DMS53 treated with DMSO at 0.1 percent for 48 hours (cell line): Measurements from ENCODE around the gene ZNF354C.

Experiments
- DNase-seq: peaks from one replicate; lab custom pipeline; 2025; ENCODE audit not compliant: unreplicated experiment; lab: John Stamatoyannopoulos, UW

ZNF354C gene

DNA sequence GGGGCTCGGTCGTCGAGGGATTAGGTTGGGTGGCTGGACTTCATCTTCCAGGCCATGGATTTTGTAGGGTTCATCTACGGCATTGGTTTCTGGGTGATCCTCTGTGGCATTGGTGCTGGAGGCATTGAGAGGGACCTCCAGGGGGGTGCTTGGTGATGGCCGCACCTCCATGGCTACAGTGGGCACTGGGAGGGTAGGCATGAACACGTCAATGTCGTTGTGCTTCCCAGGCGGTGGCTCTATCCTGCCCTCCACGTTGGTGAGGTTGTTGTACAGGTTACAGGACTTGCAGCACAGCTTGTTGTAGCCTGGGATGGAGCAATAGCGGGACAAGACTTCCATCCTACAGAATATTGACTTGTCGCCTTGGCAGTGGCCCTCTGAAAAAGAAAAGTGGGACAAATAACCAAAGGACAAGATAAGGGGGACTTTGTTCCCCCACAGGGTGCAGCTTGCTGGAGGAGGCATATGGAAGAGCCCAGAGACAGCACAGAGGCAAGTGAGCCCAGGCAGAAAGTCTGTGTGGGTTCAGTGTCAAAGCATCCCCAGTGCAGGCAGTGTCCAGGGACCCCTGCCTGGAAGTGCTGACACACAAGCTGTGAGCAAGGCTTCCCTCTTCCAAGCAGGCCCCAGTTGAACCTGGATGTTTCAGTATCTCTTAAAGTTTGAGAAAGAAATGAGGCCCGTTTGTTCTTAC lies 53.9 kb downstream of the ZNF354C start:
- no peak for DNase-seq

DNA sequence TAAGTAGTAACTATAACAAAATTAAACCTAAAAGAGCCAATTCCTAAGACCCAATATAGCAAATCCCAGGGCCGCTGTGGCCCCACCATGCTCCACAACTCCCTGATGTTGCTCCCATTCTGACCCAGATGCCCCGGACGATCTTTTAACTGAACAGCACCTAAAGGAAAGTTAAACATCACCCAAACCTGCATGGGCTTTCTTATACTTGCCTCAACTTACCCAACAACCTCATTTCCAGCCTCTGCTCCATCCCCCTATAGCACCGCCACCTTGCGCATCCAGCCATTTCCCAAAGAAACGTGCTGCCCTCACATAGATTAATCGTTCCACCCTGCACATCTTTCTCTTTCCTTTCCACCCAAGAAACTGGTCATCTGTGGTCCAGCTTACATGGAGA lies 54.6 kb downstream of the ZNF354C start:
- no peak for DNase-seq

DNA sequence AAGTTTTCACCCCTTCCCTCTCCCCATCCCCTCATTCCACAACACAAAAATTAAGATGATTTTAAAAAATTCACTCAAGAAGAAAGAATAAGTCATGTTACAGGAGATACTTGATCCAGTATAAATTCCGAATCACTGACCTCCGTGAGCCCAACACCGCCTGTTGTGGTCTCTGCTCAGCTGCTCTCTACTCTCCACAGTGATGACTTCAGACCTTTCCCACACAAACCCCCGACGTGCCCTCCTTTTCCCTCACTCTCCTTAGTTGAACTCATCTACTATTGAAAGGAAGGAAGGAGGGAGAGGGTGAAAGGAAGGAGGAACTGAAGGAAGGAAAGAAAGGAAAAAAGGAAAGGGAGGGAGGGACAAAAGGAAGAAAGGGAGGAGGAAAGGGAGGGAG lies 55.1 kb downstream of the ZNF354C start:
- no peak for DNase-seq

DNA sequence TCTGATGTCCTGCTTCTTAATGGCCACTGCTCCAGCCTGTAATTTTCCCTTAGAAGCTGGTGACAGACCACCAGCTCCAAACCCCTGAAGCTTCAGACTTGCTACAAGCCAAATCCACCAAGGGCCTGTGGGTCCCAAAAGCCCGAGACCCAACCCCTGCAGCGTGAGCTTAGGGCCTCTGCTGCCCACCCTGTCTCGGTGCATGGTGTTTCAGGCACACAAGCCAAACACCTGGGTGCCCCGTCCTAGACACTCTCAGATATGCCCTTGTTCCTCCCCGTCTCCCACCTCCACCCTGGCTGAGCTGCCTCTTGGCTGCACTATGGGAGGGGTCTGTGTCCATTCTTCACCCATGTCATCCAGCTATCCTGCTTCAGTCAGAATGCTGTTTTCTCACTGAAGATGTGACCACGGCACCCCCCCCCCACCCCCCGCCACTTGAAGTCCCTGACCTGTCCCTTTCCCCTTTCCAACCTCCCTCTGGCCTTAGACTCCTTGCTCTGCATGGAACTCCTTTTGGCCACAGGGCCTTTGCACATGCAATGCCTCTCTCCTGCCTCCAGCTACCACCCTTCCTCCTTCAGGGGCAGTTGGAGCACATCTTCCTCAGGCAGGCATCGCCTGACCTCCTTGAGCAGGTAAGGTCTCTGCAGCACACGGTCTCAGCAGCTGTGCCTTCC lies 55.8 kb downstream of the ZNF354C start:
- no peak for DNase-seq

DNA sequence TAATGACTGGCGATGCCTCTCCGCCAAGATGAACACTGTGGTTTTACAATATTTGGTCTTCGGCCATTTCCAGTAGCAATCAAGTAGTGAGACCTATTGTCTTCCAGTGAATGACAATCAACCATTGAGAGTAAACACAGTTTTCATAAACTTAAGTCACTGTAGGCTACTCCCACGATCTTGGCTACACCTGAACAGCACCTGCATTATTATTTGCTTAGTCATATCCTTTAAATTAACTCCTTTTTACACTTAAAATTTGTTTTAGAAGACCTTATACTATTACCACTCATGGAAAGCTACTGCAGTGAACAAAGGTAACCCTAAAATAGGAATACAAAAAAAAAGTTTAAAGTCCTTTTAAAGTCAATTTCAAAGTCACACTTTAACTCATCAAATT lies 58.2 kb downstream of the ZNF354C start:
- no peak for DNase-seq

DNA sequence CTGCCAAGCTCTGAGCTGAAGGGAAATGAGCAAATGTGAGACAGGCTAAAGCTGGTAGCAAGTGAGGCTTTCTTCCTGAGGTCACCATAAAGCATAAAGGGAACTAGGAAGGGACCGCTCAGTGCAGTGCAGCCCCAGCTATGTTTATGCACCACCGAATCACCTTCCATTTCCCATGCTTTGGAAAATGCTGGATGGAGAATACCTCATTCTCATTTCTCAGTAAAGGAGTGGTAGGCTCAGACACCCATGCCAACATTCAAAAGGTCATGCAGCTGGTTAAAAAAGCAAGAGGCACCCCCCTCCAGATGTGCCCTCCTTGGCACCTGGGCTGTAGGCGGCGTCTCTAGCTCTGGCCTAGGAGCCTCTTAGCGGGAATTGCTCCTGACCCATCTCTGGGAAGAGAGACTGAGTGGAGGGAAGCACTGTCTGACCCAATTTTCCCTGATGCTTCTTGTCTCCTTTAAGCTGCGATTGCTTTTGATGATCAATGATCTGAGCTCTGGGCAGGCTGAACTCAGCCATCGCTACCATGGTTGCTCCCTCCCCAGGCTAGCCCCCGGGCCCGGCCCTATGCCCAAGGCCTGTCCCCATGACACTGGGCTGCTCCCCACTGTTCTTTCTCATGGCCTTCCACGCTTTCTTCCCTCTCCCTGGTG lies 58.7 kb downstream of the ZNF354C start:
- no peak for DNase-seq

DNA sequence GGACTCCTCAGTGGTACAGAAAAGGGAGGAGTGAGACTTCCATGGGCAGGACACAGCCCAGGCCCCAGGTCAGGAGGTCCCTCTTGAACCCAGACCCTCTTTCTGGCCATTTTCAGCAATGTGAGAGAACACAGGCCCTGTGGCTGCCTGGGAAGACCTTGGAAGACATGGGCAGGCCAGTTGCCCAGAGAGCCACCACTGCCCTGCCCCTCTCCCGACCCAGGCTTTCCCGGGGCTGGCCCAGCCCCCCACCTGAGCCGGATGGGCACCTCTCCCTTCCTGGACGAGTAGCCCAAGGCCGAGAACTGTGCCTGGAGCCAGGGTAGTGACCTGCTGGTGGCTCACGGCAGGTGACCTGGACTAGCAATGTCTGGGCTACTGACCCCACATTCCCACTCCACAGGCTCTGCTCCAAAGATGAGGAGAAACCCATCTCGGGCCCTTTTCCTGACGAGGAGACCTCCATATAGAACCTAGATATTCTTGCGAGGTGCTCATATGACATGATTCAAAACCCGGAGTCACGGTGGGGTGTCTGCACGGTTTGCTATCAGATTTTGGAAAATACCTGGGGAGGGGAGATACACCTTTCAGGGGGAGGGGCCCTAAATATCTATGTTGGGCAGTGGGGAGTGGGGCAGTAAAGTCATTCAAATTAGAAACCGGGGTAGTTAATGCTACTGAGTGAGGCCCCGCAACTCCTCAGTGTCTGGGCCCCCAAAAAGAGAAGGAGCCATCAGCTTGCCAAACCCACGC lies 59.4 kb downstream of the ZNF354C start:
- DNase-seq = no peak

DNA sequence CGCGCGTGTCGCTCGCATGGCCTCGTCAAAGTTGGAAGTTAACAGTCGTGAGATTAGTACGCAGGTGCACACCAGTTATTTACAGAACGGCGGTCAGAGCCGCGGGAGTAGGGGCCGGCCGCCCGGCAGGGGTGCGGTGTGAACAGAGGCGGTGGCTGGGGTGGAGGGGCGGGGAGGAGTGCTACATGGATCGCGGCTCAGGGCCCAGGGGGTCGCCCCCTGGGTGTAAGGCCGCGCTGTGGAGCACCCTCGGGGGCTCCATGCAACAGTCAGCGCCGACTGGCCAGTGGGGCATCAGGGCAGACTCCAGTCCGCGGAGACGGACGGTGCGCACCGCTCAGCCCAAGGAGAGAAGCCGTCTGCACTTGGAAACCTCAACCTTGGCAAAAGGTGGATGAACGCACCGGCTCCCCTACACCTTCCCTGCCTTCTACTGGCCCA lies 60.3 kb downstream of the ZNF354C start:
- no peak for DNase-seq

DNA sequence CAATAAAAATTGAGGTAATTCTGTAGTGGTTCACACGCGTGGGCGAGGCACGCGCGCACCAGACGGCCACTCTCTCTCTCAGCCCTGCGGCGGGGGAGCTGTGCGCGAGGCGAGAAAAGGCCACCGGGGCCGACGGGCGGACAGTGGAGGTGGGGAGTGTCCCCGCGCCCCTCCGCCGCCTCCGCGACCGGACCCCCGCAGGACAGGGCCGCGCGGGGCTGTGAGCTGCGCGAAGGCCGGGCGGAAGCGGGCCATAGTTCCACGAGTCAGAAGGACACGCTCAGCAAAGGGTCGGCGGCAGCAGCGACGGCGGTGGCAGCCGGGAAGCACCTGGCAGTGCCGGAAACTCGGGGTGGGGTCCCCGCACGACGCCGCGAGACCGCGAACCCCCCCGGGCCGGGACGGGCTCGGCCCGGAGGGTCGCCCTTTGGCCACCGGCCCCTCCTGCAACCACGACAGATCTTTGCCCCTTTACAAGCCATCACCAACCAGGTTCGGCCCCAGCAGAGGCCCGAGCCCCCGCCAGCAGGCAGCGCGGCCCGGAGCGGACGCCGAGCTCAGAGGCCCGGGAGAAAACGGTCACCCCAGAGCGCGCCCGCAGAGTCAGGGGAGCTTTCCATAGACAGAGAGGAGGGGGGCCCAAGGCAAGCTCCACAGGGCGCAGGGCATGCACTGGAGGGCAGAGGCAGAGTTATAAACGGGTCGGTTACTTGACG lies 60.9 kb downstream of the ZNF354C start:
- DNase-seq = no peak

DNA sequence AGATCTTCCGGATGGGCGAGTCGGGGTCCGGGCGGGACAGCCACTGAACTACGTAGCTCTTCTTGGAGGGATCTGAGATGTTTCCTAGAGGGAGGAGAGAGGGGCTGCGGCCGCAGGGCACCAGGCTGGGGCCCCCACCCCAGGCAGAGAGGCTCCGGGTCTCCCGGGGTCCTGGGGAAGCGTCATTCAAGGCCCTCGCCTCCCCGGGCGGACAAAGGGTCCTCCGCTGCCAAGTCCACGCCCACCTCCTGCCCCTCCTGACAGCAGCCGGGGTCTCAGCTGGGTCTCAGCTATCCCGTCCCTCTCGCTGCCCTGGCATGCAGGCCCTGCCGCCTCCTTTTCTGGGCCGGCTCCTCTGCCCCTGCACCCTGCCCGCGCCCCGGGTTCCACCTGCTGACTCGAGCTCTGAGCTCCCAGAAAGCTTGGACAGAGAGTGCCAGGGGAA lies 61.5 kb downstream of the ZNF354C start:
- DNase-seq = no peak

DNA sequence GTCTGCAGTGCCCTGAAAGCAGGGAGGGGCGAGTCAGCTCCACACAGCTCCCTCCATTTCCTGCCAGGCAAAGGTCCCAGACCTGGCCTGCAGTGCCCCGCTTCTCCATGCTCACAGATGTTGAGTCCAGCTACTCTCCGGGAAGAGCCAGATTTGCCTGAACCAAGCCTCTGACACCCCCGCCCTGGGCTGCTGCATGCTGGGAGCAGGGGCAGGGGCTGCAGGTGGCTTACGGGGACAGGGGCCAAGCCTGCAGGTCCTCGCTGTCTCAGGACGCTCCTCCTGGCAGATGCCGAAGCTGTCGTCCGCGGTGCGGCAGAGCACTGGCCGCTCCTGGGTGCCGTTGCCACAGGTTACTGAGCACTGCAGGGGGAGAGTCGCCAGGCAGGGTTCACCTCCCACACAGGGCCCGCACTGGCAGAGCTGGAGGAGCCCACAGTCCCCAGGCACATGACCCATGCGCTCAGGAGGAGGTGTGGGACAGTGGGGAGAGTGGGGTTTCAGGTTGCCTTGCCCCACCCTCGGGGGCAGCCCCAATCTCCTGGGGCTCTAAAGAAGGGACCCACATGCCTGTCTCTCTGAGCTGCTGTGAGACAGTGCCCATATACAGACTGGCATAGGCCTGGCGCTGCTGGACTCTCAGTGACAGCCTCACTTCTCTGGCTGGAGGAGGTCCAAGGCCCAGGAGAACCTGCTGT lies 62.4 kb downstream of the ZNF354C start:
- no peak for DNase-seq

DNA sequence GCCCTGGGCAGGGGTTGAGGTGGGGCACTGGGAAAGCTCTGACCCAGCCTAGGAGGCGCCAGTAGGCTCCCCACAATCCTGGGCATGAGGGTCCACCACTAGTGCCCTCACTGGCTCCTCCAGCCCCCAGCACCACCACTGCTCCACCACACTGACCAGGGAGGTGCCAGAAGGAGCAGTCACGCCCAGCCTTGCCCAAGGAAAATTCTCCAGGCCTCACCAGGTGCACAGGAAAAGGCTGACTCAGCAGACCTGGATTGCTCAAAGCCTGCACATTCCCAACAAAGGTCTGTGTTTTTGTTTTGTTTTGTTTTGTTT lies 62.9 kb downstream of the ZNF354C start:
- no peak for DNase-seq

DNA sequence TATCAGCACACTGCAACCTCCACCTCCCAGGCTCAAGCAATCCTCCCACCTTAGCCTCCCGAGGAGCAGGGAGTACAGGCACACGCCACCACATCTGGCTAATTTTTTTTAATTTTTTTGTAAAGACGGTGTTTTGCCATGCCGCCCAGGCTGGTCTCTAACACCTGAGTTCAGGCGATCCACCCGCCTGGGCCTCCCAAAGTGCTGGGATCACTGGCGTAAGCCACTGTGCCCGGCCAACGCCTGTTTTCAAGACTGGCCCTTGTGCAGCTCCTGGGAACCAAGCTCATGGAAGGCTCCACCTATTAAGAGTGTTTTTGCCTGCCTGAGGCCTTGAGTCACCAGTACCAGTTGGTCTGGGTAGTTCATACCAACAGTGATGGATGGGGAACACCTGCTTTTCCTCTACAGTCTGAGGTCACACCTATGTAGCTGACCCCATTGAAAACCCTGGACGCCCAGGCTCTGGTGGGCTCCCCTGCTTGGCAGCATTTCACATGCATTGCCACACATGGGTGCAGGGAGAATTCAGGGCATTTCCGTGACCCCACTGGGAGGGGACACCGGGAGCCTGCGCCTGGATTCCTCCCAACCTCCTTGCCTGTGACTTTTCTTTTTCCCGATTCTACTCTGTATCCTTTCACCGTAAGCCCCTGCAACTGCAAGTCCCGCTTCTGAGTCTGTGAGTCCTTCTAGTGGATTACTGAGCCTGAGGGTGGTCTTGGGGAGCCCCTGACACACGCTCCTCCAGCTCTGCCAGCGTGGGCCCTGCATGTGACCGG lies 63.5 kb downstream of the ZNF354C start:
- DNase-seq = no peak

DNA sequence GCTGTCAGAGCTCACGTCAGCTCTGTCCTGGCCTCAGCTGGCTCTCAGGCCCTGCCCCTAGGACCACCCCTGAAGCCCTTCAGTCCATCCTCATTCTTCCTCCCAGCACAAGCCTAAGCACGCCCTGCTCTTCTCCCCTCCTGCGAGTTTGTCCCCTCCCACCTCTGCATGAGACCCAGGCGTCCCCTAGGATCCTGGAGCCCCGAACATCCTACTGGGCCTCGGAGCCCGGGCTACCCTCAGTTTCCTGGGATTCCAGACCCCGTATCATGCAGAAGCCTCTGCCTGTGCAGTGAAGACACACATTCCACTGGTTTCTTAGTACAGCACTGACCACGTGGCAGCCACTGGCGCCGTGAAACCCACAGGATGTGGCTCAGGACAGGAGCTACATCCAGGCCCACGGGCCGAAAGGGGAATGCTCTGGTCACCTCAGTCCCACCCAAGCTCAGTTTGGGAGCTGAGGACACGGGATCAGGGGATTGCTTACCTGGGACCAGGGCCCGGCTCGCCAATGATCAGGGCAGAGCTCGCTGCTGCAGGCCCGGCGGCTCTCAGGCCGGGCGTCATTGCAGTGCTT lies 64.2 kb downstream of the ZNF354C start:
- DNase-seq = no peak

DNA sequence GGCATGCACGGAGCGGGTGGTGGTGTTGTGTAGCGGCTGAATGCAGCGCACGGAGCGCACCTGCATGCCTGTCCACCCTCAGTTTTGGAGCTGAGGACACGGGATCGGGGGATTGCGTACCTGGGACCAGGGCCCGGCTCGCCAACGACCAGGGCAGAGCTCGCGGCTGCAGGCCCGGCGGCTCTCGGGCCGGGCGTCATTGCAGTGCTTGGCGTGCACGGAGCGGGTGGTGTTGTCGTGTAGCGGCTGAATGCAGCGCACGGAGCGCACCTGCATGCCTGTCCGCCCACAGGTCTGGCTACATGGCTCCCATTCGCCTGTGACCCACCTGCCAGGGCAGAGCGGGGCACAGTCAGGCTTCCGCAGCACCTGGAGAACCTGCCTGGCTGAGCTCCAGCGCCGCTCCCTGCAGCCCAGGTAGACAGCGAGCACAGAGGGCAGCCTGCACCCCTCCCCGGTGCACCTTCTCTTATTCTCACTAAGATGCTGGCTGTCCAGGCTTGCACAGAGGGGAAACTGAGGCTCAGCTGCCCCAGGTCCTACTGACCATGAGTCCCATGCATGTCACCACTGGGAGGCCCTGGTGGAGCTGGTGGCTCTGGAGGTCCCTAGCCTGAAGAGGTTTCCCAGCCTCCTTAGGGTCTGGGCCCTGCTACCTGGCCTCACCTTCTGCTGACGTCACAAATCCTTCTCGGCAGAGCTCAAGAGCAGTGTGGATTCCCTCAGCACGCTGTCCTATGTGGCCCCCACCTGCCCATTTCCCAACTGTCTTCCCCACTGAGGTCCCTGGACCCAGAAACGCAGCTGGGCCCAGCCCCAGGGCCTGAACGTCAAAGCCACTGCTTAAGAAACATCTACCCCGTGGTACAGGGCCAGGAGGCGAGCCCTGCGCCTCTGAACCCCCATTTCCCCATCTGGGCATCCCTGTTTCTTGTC lies 64.9 kb downstream of the ZNF354C start:
- no peak for DNase-seq

DNA sequence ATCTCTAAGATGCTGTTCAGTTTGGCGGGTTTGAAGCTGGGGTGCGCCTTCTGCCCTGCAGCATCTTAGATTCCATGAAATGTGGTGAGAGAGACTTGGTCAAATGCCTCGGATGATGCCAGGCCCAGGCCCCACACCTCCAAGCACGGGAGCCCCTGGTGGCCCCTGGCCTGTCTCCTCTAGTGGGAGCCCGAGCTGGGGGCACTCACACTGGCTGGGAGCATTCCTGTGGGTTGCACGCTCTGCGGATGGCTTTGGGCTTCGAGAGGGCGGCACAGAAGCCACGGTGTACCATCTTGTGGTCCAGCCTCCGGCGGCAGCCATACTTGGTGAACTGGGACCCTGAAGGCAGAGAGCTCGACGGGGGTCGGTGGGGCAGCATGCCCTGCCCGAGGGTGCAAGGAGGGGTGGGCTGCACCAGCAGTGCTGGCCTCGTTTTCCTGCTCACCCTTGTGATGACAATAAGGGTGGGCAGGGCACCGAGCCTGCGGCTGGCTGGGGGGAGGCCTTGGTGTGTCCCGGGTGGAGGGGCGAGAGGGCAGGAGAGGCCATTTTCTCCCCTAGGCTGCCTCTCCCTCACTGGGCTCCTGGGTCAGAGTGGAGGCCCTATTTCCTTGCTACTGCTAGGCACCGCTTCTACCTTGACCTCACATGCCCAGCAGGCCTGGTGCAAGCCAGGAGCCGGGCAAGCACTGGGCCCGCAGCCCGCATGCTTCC lies 65.8 kb downstream of the ZNF354C start:
- DNase-seq = no peak

DNA sequence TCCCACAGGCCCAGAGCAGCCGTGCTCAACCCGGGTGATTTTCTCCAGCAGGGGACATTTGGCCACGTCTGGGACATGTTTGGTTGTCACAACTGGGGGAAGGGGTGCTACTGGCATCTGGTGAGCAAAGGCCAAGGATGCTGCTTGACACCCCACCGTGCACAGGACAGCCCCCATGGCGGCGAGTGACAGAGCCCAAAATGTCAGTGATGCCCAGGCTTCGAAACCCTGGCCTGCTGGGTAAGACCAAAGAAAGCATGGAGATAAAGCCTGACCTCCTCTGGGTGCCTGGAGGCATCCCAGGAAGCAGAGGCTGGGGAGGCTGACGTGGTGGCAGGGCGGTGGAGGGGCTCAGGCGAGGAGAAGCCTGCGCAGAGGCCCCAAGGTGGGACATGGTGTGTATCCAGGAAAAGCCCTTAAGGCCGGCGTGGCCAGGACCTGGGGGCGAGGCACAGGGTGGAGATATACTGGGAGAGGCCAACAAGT lies 66.4 kb downstream of the ZNF354C start:
- DNase-seq = no peak
